CD4-positive, alpha-beta T cell treated with Interleukin-2 at 100 ng/mL for 4 hours (primary cell): ENCODE results near the gene SERGEF.

Experiments
- DNase-seq: peaks from one replicate; pipeline ENCODE4 v3.0.0-alpha.2; 2020; ENCODE audit warnings: low spot score

Gene SERGEF

GRCh38 chr11:17748761-17749721 is 263.8 kb downstream of the SERGEF start:
- no peak for DNase-seq

GRCh38 chr11:17748044-17748443 is 264.8 kb downstream of the SERGEF start:
- no peak for DNase-seq

- DNase-seq, result no peak
Observed at GRCh38 chr11:17747131-17747955, 265.5 kb downstream of the SERGEF start.

- DNase-seq, result no peak
Observed at GRCh38 chr11:17746096-17746495, 266.8 kb downstream of the SERGEF start.

- no peak for DNase-seq
Observed at GRCh38 chr11:17745023-17745772, 267.6 kb downstream of the SERGEF start.

GRCh38 chr11:17744151-17744940 is 268.5 kb downstream of the SERGEF start:
- DNase-seq, result no peak

GRCh38 chr11:17743808-17744119 is 269.1 kb downstream of the SERGEF start:
- DNase-seq, result no peak

GRCh38 chr11:17743026-17743807 is 269.6 kb downstream of the SERGEF start:
- DNase-seq, result no peak

GRCh38 chr11:17742019-17742418 is 270.8 kb downstream of the SERGEF start:
- DNase-seq, result no peak

GRCh38 chr11:17741487-17741886 is 271.4 kb downstream of the SERGEF start:
- no peak for DNase-seq

- DNase-seq, result no peak
Observed at GRCh38 chr11:17740649-17741235, 272.1 kb downstream of the SERGEF start.

GRCh38 chr11:17739945-17740338 is 272.9 kb downstream of the SERGEF start:
- no peak for DNase-seq

- DNase-seq, result no peak
Observed at GRCh38 chr11:17738151-17738973, 274.5 kb downstream of the SERGEF start.
